ENCODE measurements around the gene ANKRD52.

DNA sequence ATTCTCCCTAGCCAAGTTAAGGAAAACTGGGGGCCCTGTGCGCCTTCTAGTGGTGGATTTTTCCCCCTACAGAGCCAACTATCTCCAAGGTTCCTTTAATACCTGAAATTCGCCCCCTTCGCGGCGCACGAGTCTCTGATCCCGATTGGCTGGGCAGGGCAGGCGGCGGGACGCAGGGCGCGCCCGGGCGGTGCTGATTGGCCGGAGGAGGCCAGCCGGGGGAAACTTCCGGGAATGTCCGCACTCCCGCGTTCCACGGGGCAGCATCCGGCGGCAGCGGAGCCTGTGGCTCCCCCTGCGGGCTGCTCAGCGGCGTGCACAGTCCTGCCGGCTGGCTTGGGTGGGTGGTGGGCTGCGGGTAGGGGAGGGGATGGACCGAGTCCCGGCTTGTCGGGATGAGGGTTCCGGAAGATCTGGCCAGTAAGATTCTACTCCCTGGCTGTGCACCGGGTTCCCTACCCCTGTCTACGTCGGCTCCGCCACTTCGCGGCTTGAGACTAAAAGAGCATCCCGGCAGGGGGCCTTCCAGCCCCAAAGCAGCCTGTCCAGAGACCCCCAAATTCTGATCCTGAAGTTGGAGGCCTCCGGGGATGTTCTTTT, 34.0 kb downstream of the ANKRD52 start, which contains the start of gene NABP2:
- peak; percentile 46 for TF ChIP-seq POLR2A (IDR thresholded peaks at IDR 0.05)
- TF ChIP-seq, protein P1, sequence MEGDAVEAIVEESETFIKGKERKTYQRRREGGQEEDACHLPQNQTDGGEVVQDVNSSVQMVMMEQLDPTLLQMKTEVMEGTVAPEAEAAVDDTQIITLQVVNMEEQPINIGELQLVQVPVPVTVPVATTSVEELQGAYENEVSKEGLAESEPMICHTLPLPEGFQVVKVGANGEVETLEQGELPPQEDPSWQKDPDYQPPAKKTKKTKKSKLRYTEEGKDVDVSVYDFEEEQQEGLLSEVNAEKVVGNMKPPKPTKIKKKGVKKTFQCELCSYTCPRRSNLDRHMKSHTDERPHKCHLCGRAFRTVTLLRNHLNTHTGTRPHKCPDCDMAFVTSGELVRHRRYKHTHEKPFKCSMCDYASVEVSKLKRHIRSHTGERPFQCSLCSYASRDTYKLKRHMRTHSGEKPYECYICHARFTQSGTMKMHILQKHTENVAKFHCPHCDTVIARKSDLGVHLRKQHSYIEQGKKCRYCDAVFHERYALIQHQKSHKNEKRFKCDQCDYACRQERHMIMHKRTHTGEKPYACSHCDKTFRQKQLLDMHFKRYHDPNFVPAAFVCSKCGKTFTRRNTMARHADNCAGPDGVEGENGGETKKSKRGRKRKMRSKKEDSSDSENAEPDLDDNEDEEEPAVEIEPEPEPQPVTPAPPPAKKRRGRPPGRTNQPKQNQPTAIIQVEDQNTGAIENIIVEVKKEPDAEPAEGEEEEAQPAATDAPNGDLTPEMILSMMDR (IDR thresholded peaks at IDR 0.05): peak; percentile 82 to 94 (median 87)
